Esophagus (tissue), 2 donors: ENCODE measurements around the gene ZBTB6. TPM values are rescaled to one million over a fixed set of nuclear protein-coding genes. Genes with fewer than 3 reads are reported as not detected.

Experiments
- H3K27ac ChIP-seq, 2 donors: one replicate each; pipeline ENCODE4 v1.5.1; 2013; ENCODE audit warnings: low read depth in 2 of 2, mild to moderate bottlenecking in 2 of 2, inconsistent platforms in 1 of 2, low read length in 1 of 2, moderate library complexity in 1 of 2
- H3K27me3 ChIP-seq, 2 donors: one replicate each; pipeline ENCODE4 v1.6.1; 2013; ENCODE audit warnings: low read length in 2 of 2, control low read depth in 1 of 2, mild to moderate bottlenecking in 1 of 2; ENCODE audit not compliant: insufficient read depth in 2 of 2, control insufficient read depth in 1 of 2
- H3K36me3 ChIP-seq, 2 donors: one replicate each; pipeline ENCODE4 v1.6.1; 2013; ENCODE audit warnings: low read length in 1 of 2; ENCODE audit not compliant: control insufficient read depth in 2 of 2, insufficient read depth in 2 of 2
- H3K4me1 ChIP-seq, 2 donors: one replicate each; pipeline ENCODE4 v1.6.1; 2013; ENCODE audit warnings: low read length in 1 of 2; ENCODE audit not compliant: control insufficient read depth in 2 of 2, insufficient read depth in 2 of 2
- H3K4me3 ChIP-seq, 2 donors: one replicate each; pipeline ENCODE4 v1.5.1; 2013; ENCODE audit warnings: low read length in 2 of 2, mild to moderate bottlenecking in 2 of 2, low read depth in 1 of 2, moderate library complexity in 1 of 2
- H3K9me3 ChIP-seq, 2 donors: one replicate each; pipeline ENCODE4 v1.6.1; 2013; ENCODE audit warnings: mild to moderate bottlenecking in 2 of 2, low read depth in 1 of 2, low read length in 1 of 2, moderate library complexity in 1 of 2; ENCODE audit not compliant: control insufficient read depth in 2 of 2, insufficient read depth in 1 of 2
- whole genome bisulfite sequencing, 2 donors: extraction: QIAGEN DNeasy Blood & Tissue Kit; methylation state at CpG; one replicate each; pipeline ENCODE4 v1.1.7; 2013; 5-methylcytosine and 5-hydroxymethylcytosine counted together
- polyA plus RNA-seq, 2 donors: library from polyadenylated mRNA; stranded (reverse); fragments of 200-250 nt; gene quantifications; one replicate each; pipeline ENCODE4 v1.2.3, GENCODE V29; 2013
- donor health status: healthy with polysubstance abuse.
- donor health status: Bipolar disorder and iron deficiency.

The ZBTB6 gene
- polyA plus RNA-seq, 2 donors: 1.7 to 3.1 TPM

DNA sequence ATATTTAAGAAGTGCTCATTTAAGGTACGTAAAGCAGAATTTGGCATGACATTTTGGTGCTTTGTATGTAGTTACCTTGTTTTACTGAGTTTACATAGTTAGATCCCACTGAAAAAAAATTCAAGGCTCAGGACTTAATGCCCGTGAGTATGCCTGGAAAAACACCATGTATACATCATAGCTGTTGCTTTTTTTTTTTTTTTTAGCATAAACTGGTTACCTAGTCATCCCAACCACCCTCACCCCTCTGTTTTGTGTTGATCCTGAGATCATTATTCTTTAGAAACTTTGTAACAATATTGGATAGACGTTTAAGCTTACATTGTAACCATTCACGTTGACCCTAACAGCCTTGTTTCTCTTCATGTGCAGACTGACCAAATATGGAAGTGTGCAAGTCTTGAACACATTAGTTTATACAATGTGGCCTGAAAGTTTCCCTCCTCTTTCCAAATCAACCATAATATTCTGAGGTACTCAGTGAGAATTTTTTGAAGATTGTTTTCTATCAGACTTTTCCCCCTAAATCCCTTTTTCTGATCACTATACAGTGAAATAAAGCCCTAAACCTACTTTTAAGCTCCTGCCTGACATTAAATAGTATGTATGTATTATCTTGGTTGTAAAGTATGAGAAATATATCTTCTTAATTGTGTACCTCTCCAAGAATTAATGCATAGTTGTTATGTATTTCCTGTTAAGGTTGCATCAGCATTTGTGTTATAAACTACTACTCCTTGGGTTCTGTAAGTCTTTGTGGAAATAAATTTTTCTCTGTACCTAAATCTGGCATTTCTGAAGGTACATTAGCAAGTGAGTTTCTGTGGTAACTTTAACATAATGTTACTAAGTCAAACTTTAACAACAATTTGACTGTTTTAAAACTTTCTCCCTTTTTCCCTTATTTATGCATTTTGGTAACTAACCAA lies 32.1 kb upstream of the ZBTB6 start:
- Histone ChIP-seq H3K27me3 (no peaks in the 10 kb centered on the region), H3K36me3 (no peaks in the 10 kb centered on the region), H3K4me3 (no peak overlapping the region), H3K27ac (no peak overlapping the region), H3K4me1 (no peaks in the 10 kb centered on the region), H3K9me3 (no peaks in the 10 kb centered on the region)
- 54 to 65% methylated on average over 4 of the region's 4 CpGs for WGBS, 2 donors

DNA sequence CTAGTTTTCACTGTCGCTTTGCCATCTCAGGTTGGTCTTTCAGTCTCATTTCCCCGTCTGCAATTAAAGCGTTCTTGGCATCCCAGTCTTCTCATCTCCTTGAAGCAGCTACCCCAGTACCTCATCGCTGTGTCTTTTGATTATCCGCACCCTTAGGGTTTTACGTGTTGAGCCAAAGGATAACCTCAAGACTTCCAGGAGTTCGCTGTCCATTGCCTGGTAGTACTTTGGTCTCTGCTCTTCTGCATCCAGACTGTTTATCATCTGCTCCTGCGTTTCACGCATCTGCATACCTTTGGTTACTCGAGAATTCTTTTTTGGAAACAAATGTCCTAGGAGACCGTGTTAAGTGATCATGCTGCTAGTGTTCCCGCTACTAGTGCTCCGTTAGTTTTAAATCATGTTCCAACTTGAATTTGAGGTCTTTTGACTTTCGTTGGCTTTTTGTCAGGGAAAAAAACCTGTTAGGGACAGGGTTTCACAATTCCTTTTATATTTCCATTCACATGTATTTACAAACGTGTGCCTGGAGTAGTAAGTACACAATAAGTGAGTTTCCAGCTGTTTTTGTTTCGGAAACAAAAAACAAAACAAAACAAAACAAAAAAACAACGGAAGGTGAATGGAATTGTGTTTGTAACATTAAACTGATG lies 28.6 kb upstream of the ZBTB6 start:
- H3K27me3 ChIP-seq: no peaks in the 10 kb centered on the region
- WGBS, 2 donors: 6 to 9% methylated on average over 17 of the region's 17 CpGs
- no peaks in the 10 kb centered on the region for H3K9me3 ChIP-seq
- H3K27ac ChIP-seq: peak overlapping the region; percentile 97 to 99
- peak overlapping the region; percentile 80 to 84 for H3K4me3 ChIP-seq
- H3K4me1 ChIP-seq: no peaks in the 10 kb centered on the region
- peaks cover 2 to 3% of the 10 kb centered on the region in 2 donors for H3K36me3 ChIP-seq

DNA sequence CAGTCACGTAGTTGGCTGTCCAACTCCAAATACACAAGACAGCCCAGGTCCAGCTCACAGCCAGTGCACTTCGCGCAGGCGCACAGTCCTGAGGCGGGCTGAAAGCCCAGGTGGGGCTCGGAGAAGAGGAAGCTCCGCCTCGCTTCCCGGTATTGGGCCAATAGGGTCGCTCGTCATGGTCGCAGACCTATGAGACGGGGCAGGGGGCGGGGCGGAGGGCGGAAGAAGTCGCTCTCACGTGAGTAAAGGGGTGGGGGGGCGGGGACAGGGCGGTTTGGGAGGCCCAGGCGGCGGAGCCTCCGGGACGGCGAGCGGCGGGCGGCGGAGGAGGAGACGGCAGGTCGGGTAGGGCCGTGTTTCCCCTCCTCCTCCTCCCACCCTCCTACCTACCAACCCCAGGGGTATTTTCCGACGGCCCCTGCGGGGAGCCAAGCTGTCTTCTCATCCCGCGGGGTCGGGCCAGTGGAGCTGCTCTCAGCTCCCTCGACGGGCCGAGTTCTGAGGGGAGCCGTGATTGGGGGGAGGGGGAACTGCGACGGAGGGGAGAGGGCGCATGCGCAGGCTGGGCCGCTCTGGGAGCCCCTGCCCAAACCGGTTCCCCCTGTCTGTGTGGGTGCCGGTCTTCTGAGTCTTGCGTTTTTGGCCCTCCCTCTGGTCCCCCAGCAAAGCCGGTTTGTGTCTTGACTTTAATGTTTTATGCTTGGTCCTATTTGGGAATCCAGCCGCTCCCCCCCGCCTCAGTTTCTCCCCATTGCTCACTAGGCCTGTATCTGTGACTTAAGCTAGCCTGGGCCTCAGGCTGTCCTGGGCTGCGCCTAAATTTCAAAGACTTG lies 27.8 kb upstream of the ZBTB6 start, which contains the start of gene RABGAP1:
Gene RABGAP1, plus strand, starts transcription at position 272 of the 833 bp plus-strand sequence. CDS start 16,040 bp downstream, outside the sequence.
- H3K9me3 ChIP-seq: no peaks in the 10 kb centered on the region
- H3K27me3 ChIP-seq: no peaks in the 10 kb centered on the region
- H3K36me3 ChIP-seq: peaks cover 3 to 6% of the 10 kb centered on the region in 2 donors
- 0% methylated on average over 40 to 53 of the region's 54 CpGs for WGBS, 2 donors
- no peaks in the 10 kb centered on the region for H3K4me1 ChIP-seq
- peak within 1 kb of the TSS; percentile 80 to 84 for H3K4me3 ChIP-seq
- H3K27ac ChIP-seq: peak within 1 kb of the TSS; percentile 97 to 99

DNA sequence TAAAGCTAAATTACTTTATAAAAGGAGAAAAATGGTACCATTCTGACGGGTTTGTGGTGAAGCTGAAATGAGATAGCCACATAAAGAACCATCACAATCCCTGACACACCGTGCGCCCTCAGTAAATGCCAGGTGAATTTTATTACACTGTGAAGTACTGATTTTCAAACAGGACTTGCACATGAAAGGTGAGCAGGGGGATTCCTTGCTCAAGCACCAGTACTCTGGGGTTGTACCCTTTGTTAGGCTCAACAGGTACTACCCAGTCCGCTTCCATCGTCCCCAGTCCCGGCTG lies 27.3 kb upstream of the ZBTB6 start:
- WGBS, 2 donors: 29 to 34% methylated on average over 6 of the region's 6 CpGs
- no peaks in the 10 kb centered on the region for H3K4me1 ChIP-seq
- H3K27ac ChIP-seq: peak overlapping the region; percentile 81 to 89
- no peaks in the 10 kb centered on the region for H3K9me3 ChIP-seq
- H3K36me3 ChIP-seq: peaks cover 3 to 6% of the 10 kb centered on the region in 2 donors
- H3K27me3 ChIP-seq: no peaks in the 10 kb centered on the region
- H3K4me3 ChIP-seq: peak overlapping the region; percentile 36 to 37

DNA sequence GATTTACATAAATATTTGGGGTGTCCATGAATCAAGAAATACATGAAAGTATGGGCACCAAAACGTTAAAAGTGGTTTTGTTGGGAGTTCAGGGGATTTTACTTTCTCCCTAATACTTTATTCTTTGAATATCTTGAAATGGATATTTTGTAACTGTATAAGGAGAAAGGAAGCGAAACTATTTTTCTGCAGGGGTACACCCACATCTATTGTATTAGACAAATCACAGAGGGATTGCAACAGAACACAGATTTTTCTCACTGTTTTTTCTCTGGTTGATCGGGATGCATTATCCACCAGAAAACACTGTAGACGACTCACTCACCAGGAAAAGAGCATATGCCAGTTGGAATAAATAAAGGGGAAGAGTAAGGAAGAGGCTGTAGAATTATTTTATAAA lies 26.5 kb upstream of the ZBTB6 start:
- Histone ChIP-seq H3K4me1 (no peaks in the 10 kb centered on the region), H3K9me3 (no peaks in the 10 kb centered on the region), H3K36me3 (peaks cover 3 to 6% of the 10 kb centered on the region in 2 donors), H3K27ac (no peak overlapping the region), H3K27me3 (no peaks in the 10 kb centered on the region), H3K4me3 (no peak overlapping the region)
- 84 to 88% methylated on average over 4 of the region's 4 CpGs for WGBS, 2 donors

DNA sequence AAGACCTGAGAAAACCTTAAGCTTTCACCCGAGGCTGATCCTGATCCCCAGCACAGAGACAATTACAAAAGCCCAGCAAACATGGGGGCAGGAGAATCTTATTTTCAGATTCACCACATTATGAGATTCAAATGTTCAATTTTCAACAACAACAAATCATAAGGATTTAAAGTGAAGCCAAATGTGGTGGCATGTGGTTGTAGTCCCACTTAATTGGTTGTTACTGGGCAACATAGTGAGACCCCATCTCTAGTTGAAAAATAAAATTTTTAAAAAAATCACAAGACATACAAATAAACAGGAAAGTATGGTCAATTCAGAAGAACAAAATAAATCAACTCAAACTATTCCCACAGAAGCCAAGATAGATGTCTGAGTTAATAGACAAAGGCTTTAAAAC lies 23.8 kb upstream of the ZBTB6 start:
- WGBS, 2 donors: 56 to 57% methylated on average over 1 of the region's 1 CpG
- no peaks in the 10 kb centered on the region for H3K4me1 ChIP-seq
- H3K9me3 ChIP-seq: no peaks in the 10 kb centered on the region
- H3K4me3 ChIP-seq: no peak overlapping the region
- H3K27me3 ChIP-seq: no peaks in the 10 kb centered on the region
- H3K27ac ChIP-seq: no peak overlapping the region
- H3K36me3 ChIP-seq: peaks cover 3 to 6% of the 10 kb centered on the region in 2 donors

DNA sequence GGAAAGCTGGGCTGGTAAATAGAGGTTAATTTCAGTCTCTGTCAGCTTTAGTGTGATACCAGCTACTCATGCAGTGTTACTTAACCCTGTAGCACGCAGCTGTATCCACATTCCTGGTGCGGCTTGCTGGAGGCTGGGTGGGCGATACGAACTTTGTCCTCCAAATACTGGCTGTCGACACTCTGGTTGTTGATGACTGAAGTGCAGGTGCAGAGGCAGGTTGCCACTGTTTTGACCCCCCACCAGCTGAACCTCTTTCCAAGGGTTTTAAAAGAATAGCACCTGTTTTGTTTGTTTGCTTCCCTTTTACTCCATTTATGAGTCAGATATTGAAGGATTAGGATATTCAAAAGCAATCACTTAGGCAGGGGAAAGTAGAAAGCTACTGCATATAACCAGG lies 23.3 kb upstream of the ZBTB6 start:
- Histone ChIP-seq H3K36me3 (peaks cover 3 to 6% of the 10 kb centered on the region in 2 donors), H3K27ac (no peak overlapping the region), H3K4me1 (no peaks in the 10 kb centered on the region), H3K9me3 (no peaks in the 10 kb centered on the region), H3K4me3 (no peak overlapping the region), H3K27me3 (no peaks in the 10 kb centered on the region)
- WGBS, 2 donors: 83 to 95% methylated on average over 5 of the region's 5 CpGs

DNA sequence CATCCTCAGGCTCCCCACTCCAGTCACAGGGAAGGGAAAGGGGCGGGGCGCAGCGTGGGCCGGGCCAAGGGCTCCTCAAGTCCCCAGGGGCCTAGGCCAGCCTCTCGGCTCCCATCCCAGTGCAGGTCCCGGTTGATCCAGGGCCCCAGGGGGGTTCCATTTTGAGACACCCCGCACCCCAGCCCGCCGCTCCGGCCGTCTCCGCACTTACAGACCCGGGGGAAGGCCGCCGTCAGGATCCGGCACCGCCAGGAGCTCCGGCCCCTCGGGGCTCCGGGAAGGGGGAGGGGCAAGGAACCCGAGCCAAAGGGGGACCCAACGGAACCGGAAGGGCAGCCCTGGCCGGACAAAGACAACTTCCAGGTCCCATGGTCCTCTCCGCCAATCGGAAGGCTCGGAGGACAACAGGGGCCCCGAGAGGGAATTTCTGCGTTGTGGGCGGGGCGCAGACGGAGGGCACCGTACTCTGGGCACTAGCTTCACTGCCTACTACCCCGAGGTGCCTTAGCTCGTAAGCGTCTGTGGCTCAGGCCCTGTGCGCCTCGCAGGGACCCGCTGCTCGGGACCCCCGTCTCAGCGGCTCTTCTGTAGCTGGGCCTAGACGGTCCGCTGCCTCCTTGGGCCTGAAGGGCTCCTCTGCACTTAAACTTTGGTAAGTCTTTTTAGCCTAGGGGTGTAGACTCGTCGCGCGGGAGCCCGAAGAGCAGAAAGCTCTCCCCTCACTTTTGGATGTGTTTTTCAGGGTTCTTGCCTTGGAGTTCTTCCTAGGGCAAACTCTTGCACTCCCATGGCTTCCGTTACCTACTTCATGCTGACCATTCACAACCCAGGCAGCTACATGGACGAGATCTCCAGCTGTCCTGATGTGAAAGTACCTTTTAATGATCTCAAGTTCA lies 18.4 kb upstream of the ZBTB6 start, which contains the start of gene ZBTB26:
Gene ZBTB26, minus strand, starts transcription at position 287 of the 896 bp plus-strand sequence. CDS start 11,578 bp downstream, outside the sequence.
- 0 to 1% methylated on average over 46 to 51 of the region's 51 CpGs for WGBS, 2 donors
- Histone ChIP-seq H3K4me1 (no peaks in the 10 kb centered on the region), H3K27ac (peak within 1 kb of the TSS; percentile 73 to 89), H3K9me3 (no peaks in the 10 kb centered on the region), H3K27me3 (no peaks in the 10 kb centered on the region), H3K36me3 (peaks cover 0 to 2% of the 10 kb centered on the region in 2 donors), H3K4me3 (peak within 1 kb of the TSS; percentile 67 to 91)
